GM23338 (cell line): ENCODE data around the gene AFF3. TPM values are rescaled to one million over a fixed set of nuclear protein-coding genes. Genes with fewer than 3 reads are reported as not detected.

ENCODE experiments used
- ATAC-seq: fragments of 200-7000 bp; cut with Tn5 transposase; 3 replicates; pipeline ENCODE4 v1.9.1; 2020
- DNase-seq: peaks from one replicate; pipeline ENCODE4 v3.0.0-alpha.2; 2015; ENCODE audit warnings: low spot score
- H2AFZ ChIP-seq: fragments of 200-600 bp; sonication (generic); 2 replicates; pipeline ENCODE4 v1.8.0; 2016; ENCODE audit warnings: antibody characterized with exemption, mild to moderate bottlenecking, moderate library complexity
- H3F3A ChIP-seq: fragments of 200-600 bp; sonication (generic); replicated peaks from 2 replicates; pipeline ENCODE4 v1.8.0; 2017; ENCODE audit warnings: antibody characterized with exemption, mixed run types, low read depth
- H3K27ac ChIP-seq: fragments of 200-600 bp; sonication (generic); 2 replicates; pipeline ENCODE4 v1.6.1; 2016; ENCODE audit warnings: low read depth
- H3K27me3 ChIP-seq: fragments of 200-600 bp; sonication (generic); 2 replicates; pipeline ENCODE4 v1.8.0; 2016; ENCODE audit warnings: mild to moderate bottlenecking, mixed run types, moderate library complexity; ENCODE audit not compliant: insufficient read depth
- H3K36me3 ChIP-seq: fragments of 200-600 bp; sonication (generic); 2 replicates; pipeline ENCODE4 v1.8.0; 2016; ENCODE audit warnings: mild to moderate bottlenecking; ENCODE audit not compliant: insufficient read depth
- H3K4me1 ChIP-seq: fragments of 200-600 bp; sonication (generic); 2 replicates; pipeline ENCODE4 v1.8.0; 2016; ENCODE audit warnings: mild to moderate bottlenecking, moderate library complexity; ENCODE audit not compliant: insufficient read depth
- H3K4me2 ChIP-seq: fragments of 200-600 bp; sonication (generic); 2 replicates; pipeline ENCODE4 v1.7.1; 2017; ENCODE audit warnings: mixed run types
- H3K4me3 ChIP-seq: fragments of 200-600 bp; sonication (generic); 2 replicates; pipeline ENCODE4 v1.6.1; 2016; ENCODE audit warnings: mixed run types
- H3K79me2 ChIP-seq: fragments of 200-600 bp; sonication (generic); replicated peaks from 2 replicates; pipeline ENCODE4 v1.8.0; 2017; ENCODE audit warnings: mild to moderate bottlenecking; ENCODE audit not compliant: insufficient read depth
- H3K9me2 ChIP-seq: fragments of 200-600 bp; sonication (generic); 2 replicates; pipeline ENCODE4 v1.8.0; 2017; ENCODE audit not compliant: insufficient read depth
- H4K20me1 ChIP-seq: fragments of 200-600 bp; sonication (generic); replicated peaks from 2 replicates; pipeline ENCODE4 v1.8.0; 2017; ENCODE audit warnings: mild to moderate bottlenecking; ENCODE audit not compliant: insufficient read depth
- H3K27ac Mint-ChIP-seq: 2 replicates; pipeline ENCODE4 v1.8.0; 2020; ENCODE audit warnings: inconsistent platforms, mild to moderate bottlenecking, moderate library complexity, mixed read lengths
- H3K27me3 Mint-ChIP-seq: 3 replicates; pipeline ENCODE4 v1.8.0; 2022; ENCODE audit warnings: low read depth, mild to moderate bottlenecking, moderate library complexity, mixed read lengths, inconsistent platforms; ENCODE audit not compliant: insufficient read depth, poor library complexity
- H3K36me3 Mint-ChIP-seq: 3 replicates; pipeline ENCODE4 v1.8.0; 2021; ENCODE audit warnings: low read depth, mild to moderate bottlenecking, inconsistent platforms, moderate library complexity, mixed read lengths
- H3K4me1 Mint-ChIP-seq: 3 replicates; pipeline ENCODE4 v1.8.0; 2020; ENCODE audit warnings: mild to moderate bottlenecking, inconsistent platforms, mixed read lengths
- H3K4me3 Mint-ChIP-seq: 3 replicates; pipeline ENCODE4 v1.8.0; 2021; ENCODE audit warnings: moderate library complexity, mild to moderate bottlenecking, inconsistent platforms, mixed read lengths
- H3K9me3 Mint-ChIP-seq: 3 replicates; pipeline ENCODE4 v1.8.0; 2020; ENCODE audit warnings: moderate library complexity, mild to moderate bottlenecking, inconsistent platforms, mixed read lengths
- ETS1 ChIP-seq: IDR thresholded peaks from 2 replicates; pipeline ENCODE4 v1.6.1; 2016; ENCODE audit warnings: antibody characterized with exemption
- NANOG ChIP-seq: IDR thresholded peaks from 2 replicates; pipeline ENCODE4 v1.6.1; 2016; ENCODE audit warnings: antibody characterized with exemption, borderline replicate concordance
- STAT1 ChIP-seq: IDR thresholded peaks from one replicate; pipeline ENCODE4 v1.6.1; 2016; ENCODE audit warnings: antibody characterized with exemption; ENCODE audit not compliant: unreplicated experiment
- ZNF462 ChIP-seq: fragments of 250-450 bp; sonication (Bioruptor Pico); IDR thresholded peaks from 2 replicates; pipeline ENCODE4 v1.5.0; 2020; ENCODE audit warnings: mild to moderate bottlenecking, moderate library complexity
- polyA plus RNA-seq: library from polyadenylated mRNA; unstranded; fragments of >200 nt; fragmentation: Nextera tagmentation; extraction: Ambion mirVana; gene quantifications from 2 replicates; pipeline ENCODE4 v1.2.1, GENCODE V29; 2016
- total RNA-seq: library from RNA; depleted of rRNA; stranded (reverse); fragments of >200 nt; shearing (Covaris generic); gene quantifications from 2 replicates; pipeline ENCODE4 v1.2.3, GENCODE V29; 2014

Gene AFF3
- total and polyA plus RNA-seq, 2 experiments from 2014 or later, result 0.73 to 1.4 TPM

- TF ChIP-seq ZNF462 (CRISPR knock-in tag) (no peak), ETS1 (no peak)
Measured at GRCh38 chr2:99708231-99708630, 434.2 kb downstream of the AFF3 start (continued).

- peak overlapping the region; percentile 23; the same call in 2 of the 3 replicates for H3K4me3 Mint-ChIP-seq
- ATAC-seq, result no peak
- Histone ChIP-seq H3K27ac (peak overlapping the region; percentile 5; the same call in 1 of the 2 replicates), H3K79me2 (no peaks in the 10 kb centered on the region), H4K20me1 (no peaks in the 10 kb centered on the region), H3K36me3 (no peaks in the 10 kb centered on the region), H3K4me3 (no peak overlapping the region), H2AFZ (no peak overlapping the region), H3K4me1 (peaks cover 37% of the 10 kb centered on the region), H3K27me3 (no peaks in the 10 kb centered on the region), H3F3A (no peaks in the 10 kb centered on the region), H3K4me2 (peak overlapping the region; percentile 28; the same call in 1 of the 2 replicates), H3K9me2 (no peaks in the 10 kb centered on the region; the same call in 1 of the 2 replicates)
- no peaks in the 10 kb centered on the region for H3K27me3 Mint-ChIP-seq
- no peaks in the 10 kb centered on the region for H3K9me3 Mint-ChIP-seq
- DNase-seq, result peak; percentile 50
- TF ChIP-seq STAT1, result no peak
- no peak for TF ChIP-seq NANOG
- peaks cover 55% of the 10 kb centered on the region for H3K4me1 Mint-ChIP-seq
- H3K27ac Mint-ChIP-seq, result peak overlapping the region; percentile 57; the same call in 1 of the 2 replicates
- no peaks in the 10 kb centered on the region for H3K36me3 Mint-ChIP-seq
Measured at GRCh38 chr2:99707592-99707991, 434.8 kb downstream of the AFF3 start.
